Measurements from ENCODE around the gene AMBRA1.
A peak's percentile ranks its signal among the peaks of the same experiment; 100 is the strongest.

AMBRA1 gene

DNA sequence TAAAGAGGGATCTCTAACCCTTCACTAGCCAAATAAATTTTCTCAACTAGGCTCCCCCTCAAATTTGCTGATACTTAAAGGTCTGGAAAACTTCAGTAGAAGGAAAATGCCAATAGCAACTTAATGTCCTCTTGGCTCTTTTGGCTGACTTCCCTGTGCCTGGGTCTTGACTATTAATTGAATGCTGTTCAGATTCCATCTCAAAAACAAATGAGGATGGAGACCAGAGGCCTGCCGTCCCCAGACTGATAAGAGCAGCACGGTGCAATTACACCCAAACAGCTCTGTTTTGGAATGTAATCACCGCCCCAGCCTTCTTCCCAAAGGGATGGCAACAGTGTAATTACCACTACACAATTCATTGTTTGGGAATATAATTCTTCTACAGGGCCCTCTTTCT lies 112.9 kb downstream of the AMBRA1 start:
- no peak for DNase-seq (ENCODE audit: low spot score in 2 of 2)
- Mint-ChIP-seq H3K4me3 (no peak overlapping the region), H3K27ac (no peak overlapping the region), H3K27me3 (no peaks in the 10 kb centered on the region), H3K9me3 (no peaks in the 10 kb centered on the region), H3K36me3 (peaks cover 15% of the 10 kb centered on the region), H3K4me1 (peaks cover 12% of the 10 kb centered on the region)
- no peak for ATAC-seq (ENCODE audit: low read depth)

DNA sequence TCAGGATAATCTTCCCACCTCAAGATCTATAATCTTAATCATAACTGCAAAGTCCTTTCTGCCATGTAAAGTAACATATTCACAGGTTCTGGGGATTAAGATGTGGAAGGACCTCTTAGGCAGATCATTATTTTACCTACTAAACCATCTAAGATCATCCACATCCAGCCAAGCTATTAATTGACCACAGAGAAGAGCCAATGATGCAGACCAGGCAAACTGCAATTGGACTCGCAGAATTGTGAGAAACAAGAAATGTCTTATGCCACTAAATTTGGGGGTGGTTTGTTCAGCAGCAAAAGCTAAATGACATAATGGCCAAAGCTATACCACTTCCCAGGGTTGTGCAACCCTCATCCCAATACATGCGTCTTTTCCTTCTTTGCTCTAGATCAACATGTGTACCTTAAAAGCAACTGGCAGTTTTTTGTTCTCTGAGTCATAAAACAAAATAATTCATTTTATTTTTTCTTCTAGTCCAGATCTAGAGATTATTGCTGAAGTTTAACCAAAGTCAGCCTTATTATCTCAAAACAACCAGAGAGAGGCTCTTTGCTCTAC lies 113.6 kb downstream of the AMBRA1 start:
- no peak for DNase-seq (ENCODE audit: low spot score in 2 of 2)
- no peak for ATAC-seq (ENCODE audit: low read depth)
- Mint-ChIP-seq H3K4me3 (no peak overlapping the region), H3K9me3 (no peaks in the 10 kb centered on the region), H3K4me1 (peaks cover 10% of the 10 kb centered on the region), H3K27me3 (no peaks in the 10 kb centered on the region), H3K27ac (no peak overlapping the region), H3K36me3 (peaks cover 13% of the 10 kb centered on the region)

DNA sequence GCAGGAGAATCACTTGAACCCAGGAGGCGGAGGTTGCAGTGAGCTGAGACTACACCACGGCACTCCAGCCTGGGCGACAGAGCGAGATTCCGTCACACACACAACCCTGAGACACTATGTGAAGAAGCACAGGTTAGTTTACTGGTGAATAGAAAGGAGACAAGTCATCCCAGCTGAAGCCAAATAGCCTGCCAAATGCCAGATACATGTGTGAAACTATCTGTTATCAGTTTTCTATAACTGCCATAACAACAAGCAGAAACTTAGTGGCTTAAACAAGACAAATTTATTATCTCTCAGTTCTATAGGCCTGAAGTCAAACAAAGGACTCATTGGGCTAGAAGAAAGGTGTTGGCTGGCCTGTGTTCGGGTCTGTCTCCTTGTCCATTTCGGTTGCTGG lies 114.2 kb downstream of the AMBRA1 start:
- no peaks in the 10 kb centered on the region for H3K27me3 Mint-ChIP-seq
- H3K36me3 Mint-ChIP-seq, result peaks cover 11% of the 10 kb centered on the region
- peaks cover 10% of the 10 kb centered on the region for H3K4me1 Mint-ChIP-seq
- H3K9me3 Mint-ChIP-seq, result no peaks in the 10 kb centered on the region
- no peak for ATAC-seq (ENCODE audit: low read depth)
- DNase-seq (ENCODE audit: low spot score in 2 of 2), result no peak
- no peak overlapping the region for H3K27ac Mint-ChIP-seq
- no peak overlapping the region for H3K4me3 Mint-ChIP-seq

DNA sequence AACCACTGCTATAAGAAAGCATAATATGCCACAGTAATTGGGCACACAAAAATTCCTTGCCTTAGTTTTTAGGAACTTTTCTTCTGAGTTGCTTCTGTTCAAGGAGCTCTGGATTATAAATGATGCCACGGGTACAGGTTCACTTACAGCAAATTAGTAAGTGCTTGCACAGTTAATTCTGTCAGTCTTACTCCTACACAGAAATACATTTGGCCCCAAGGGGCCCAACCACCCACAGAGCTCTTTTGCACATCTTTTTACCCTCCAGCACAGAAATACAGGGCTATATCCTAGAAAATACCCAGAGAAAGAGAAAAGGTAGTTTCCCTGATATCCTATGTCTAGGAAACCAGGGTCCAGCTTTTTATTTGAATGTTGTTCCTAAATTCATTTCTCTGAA lies 115.6 kb downstream of the AMBRA1 start:
- H3K9me3 Mint-ChIP-seq, result no peaks in the 10 kb centered on the region
- H3K36me3 Mint-ChIP-seq, result peaks cover 9% of the 10 kb centered on the region
- DNase-seq (ENCODE audit: low spot score in 2 of 2), result no peak
- no peaks in the 10 kb centered on the region for H3K27me3 Mint-ChIP-seq
- H3K4me1 Mint-ChIP-seq, result peaks cover 5% of the 10 kb centered on the region
- H3K4me3 Mint-ChIP-seq, result no peak overlapping the region
- H3K27ac Mint-ChIP-seq, result no peak overlapping the region
- no peak for ATAC-seq (ENCODE audit: low read depth)

DNA sequence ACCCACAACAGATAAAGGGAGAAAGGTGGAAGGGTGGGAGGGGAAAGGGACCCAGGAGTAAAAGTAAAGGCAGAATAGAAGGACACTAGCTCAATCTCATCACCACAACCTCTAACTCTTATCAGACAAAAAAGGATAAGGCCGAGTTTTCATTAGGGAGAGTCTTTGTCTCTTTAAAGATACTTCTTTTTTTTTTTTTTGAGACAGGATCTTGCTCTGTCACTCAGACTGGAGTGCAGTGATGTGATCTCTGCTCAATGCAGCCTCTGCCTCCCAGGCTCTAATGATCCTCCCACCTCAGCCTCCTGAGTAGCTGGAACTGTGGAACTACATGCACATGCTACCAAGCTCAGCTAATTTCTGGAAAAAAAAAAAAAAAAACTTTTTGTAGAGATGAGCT lies 116.7 kb downstream of the AMBRA1 start:
- no peak overlapping the region for H3K27ac Mint-ChIP-seq

DNA sequence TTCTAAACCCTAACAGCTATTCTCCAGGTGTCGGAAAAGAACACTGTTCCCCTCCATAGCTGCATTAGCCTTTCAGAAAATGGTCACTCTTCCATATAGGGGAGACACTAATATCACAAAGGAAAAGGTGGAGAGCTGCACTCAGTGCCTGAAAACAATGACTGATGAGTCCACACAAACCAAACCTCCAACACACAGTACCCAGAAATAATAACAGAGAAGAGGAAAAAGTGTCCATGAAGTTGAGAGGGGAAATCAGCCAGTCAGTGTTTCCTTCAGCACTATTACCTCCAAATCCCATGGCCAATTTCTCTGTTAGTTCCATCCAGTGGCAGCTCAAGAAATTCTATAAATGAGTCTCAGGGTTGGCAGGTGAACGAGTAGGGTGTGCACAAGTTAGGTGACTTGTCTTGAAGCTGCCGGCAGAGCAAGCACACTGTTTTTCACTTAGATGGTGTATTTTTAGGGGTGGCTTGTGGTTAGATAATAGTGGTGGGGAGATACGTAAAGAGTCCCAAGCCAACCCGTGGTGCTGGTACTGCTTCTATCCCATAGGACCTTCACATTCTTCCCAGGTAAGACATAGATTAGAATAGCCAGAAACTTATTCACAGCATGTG lies 117.8 kb downstream of the AMBRA1 start:
- Mint-ChIP-seq H3K36me3 (peaks cover 8% of the 10 kb centered on the region), H3K9me3 (no peaks in the 10 kb centered on the region), H3K27me3 (no peaks in the 10 kb centered on the region), H3K27ac (no peak overlapping the region), H3K4me1 (peaks cover 4% of the 10 kb centered on the region), H3K4me3 (no peak overlapping the region)
- ATAC-seq (ENCODE audit: low read depth) (no peak), DNase-seq (ENCODE audit: low spot score in 2 of 2) (no peak)

More for the DNA sequence above, 116.7 kb downstream of the AMBRA1 start:
- ATAC-seq (ENCODE audit: low read depth) (no peak), DNase-seq (ENCODE audit: low spot score in 2 of 2) (no peak)
- H3K4me1 Mint-ChIP-seq, result peaks cover 4% of the 10 kb centered on the region
- no peaks in the 10 kb centered on the region for H3K9me3 Mint-ChIP-seq
- H3K4me3 Mint-ChIP-seq, result no peak overlapping the region
- H3K27me3 Mint-ChIP-seq, result no peaks in the 10 kb centered on the region
- peaks cover 8% of the 10 kb centered on the region for H3K36me3 Mint-ChIP-seq

DNA sequence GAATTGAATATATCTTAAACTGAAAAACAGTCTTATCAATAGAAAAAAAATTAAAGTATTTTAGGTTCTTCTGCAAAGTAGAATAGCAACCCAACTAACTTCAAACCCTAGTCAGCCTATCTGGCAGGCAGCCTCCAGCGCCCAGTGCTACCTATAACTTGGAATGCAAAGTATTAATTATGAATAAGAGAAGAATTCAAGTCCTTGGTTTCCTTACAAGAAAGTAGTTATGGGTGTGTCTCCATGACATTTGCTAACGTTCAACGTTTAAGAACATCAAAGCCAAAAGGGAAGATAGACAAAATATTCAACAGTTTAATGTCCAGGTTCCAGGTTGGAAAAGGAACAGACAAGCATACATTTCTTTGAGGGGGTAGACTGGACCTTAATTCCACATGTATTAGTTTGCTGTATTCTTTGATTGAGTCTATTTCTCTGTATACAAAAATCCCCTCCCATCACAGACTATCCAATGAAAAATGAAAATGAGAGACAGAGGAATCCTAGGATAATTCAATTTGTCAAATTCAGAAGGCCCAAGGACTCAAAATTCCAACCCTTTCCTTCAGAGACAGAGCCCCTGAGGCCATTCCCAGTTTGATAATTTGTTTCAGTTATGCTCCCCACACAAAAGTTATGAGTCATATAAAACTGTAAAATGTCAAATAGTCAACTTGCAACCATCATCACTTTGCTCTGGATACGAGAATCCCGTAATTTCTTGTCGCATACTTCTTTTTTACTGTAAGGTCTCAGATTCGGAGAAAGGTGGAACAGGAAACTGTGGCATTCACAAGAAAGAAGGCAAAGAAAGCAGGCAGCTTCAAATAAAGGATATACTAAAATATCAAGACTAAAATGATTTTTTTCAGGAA lies 118.5 kb downstream of the AMBRA1 start:
- ATAC-seq (ENCODE audit: low read depth) (no peak), DNase-seq (ENCODE audit: low spot score in 2 of 2) (no peak)
- H3K4me1 Mint-ChIP-seq, result peaks cover 4% of the 10 kb centered on the region
- no peak overlapping the region for H3K27ac Mint-ChIP-seq
- H3K9me3 Mint-ChIP-seq, result no peaks in the 10 kb centered on the region
- H3K4me3 Mint-ChIP-seq, result no peak overlapping the region
- H3K36me3 Mint-ChIP-seq, result peaks cover 8% of the 10 kb centered on the region
- H3K27me3 Mint-ChIP-seq, result no peaks in the 10 kb centered on the region

DNA sequence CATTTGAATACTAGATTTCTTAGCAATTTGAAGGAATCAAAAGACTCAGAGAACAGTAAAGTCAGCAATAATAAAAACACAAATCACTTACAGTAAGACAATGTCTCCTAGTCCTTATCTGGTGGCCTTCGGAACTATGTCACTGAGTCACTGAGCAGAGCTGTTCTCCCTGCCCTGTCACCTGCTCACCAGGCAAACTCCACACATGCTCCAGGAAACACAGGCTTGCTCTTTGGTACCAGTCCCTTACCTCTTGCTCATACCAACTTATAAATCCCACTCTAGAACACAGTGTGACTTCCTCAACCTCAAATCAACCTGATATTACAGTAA lies 121.2 kb downstream of the AMBRA1 start:
- DNase-seq (ENCODE audit: low spot score in 2 of 2) (no peak), ATAC-seq (ENCODE audit: low read depth) (no peak)
- no peaks in the 10 kb centered on the region for H3K9me3 Mint-ChIP-seq
- no peaks in the 10 kb centered on the region for H3K27me3 Mint-ChIP-seq
- H3K4me3 Mint-ChIP-seq, result no peak overlapping the region
- peaks cover 2% of the 10 kb centered on the region for H3K4me1 Mint-ChIP-seq
- H3K27ac Mint-ChIP-seq, result peak overlapping the region; percentile 11
- H3K36me3 Mint-ChIP-seq, result peaks cover 4% of the 10 kb centered on the region

DNA sequence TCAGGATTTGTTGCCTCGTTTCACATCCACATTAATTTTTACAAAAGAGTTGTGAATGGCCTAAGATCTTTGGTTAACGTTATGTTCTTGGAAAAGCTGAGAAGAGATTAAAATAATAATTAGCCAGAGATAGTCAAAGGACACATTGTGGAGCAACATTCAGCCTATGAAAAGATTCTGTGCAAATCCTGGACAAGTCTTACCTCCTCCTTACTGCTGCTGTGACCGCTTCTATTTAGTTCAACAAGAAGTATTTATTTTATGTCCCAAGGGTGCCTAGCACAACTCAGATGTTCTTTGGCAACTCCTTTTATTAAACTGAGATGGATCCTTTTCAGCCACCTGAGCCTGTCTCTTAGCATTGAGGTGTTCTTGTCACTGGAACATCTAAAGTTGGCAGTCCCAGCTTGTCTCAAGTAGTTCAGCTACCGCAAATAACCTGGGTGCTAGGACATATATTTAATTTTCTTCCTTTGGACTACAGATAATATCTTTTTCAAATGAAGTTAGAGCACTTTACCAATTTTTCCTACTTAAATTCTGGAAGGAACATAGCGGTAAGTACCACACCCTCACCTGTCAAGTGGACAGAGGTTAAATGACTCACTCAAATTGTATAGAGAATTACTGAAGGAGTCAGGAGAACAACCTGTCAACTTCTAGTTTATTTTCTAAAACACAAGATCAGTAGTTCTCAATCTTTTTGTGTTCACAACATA lies 121.7 kb downstream of the AMBRA1 start:
- Mint-ChIP-seq H3K4me1 (peaks cover 2% of the 10 kb centered on the region), H3K27me3 (no peaks in the 10 kb centered on the region), H3K36me3 (peaks cover 6% of the 10 kb centered on the region), H3K9me3 (no peaks in the 10 kb centered on the region), H3K4me3 (no peak overlapping the region), H3K27ac (peak overlapping the region; percentile 11)
- DNase-seq (ENCODE audit: low spot score in 2 of 2) (no peak), ATAC-seq (ENCODE audit: low read depth) (no peak)

DNA sequence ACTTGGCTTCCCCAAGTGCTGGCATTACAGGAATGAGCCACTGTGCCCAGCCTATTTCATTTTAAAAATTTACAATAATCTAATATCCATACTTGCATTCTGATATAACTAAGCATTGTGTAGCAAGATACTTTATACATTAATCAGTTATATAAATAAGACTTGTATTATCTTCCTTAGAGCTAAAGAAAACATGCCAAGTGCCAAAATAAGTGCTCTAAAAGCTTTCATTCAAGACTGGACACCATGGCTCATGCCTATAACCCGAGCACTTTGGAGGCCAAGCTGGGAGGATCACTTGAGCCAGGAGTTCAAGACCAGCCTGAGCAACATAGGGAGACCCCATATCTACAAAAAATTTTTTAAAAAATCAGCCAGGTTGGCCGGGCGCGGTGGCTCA lies 123.9 kb downstream of the AMBRA1 start:
- no peak overlapping the region for H3K27ac Mint-ChIP-seq
- H3K9me3 Mint-ChIP-seq, result no peaks in the 10 kb centered on the region
- no peaks in the 10 kb centered on the region for H3K27me3 Mint-ChIP-seq
- DNase-seq (ENCODE audit: low spot score in 2 of 2) (no peak), ATAC-seq (ENCODE audit: low read depth) (no peak)
- H3K4me3 Mint-ChIP-seq, result no peak overlapping the region
- H3K36me3 Mint-ChIP-seq, result peaks cover 6% of the 10 kb centered on the region
- H3K4me1 Mint-ChIP-seq, result peaks cover 4% of the 10 kb centered on the region

DNA sequence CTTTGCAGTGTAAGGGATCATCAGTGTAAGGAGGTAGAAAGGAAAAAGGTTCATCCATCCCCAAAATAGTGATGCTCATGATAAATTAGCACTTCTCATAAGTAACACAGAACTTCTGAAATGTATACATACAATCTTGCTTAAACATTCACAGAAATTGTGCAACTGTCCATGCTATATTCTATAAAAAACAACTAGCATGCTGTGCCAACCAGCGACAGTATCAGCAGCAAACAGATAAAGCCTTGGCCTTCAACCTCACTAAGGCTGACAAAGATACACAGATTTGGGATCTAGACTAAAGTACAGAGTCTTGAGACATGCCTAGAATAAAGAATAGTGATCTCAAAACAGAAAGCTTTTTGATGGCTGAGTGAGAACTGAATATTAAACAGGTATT lies 128.1 kb downstream of the AMBRA1 start:
- DNase-seq (ENCODE audit: low spot score in 2 of 2) (no peak), ATAC-seq (ENCODE audit: low read depth) (no peak)
- Mint-ChIP-seq H3K27ac (peak overlapping the region; percentile 56), H3K4me1 (peaks cover 4% of the 10 kb centered on the region), H3K4me3 (no peak overlapping the region), H3K27me3 (no peaks in the 10 kb centered on the region), H3K9me3 (no peaks in the 10 kb centered on the region), H3K36me3 (peaks cover 13% of the 10 kb centered on the region)

DNA sequence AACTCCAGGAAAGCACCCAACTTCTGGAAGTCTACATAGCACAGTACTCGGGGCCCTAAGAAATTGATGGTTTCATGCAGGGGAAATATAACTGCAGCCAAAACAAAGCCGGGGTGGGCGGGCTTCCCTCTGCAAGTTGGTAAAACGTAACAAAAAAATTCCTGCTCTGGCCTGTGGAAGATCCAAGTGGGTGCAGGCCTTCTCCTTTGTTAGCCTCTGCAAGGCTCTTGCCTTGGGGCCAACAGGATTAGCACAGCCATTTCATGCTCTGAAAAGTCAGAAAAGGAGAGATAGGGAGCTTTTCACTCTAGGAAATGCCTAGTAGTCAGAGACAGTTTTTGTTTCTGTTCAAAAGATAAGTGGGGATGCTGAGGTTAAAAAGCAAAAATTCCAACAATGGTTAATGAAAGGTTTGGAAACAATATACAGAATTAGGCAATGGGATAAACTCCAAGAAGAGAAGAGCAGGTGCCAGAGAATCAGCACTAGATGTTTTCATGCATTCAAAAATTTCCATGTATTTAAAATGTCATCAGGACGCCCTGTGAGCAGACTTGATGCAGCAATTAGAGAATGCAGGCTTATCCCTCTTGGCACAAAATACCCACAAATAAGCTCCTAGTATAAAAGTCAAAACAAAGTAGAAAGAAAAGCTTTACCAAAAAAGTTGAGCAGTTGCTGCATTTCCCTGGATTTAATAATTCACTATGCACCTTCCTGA lies 130.0 kb downstream of the AMBRA1 start:
- H3K27me3 Mint-ChIP-seq, result no peaks in the 10 kb centered on the region
- peaks cover 4% of the 10 kb centered on the region for H3K4me1 Mint-ChIP-seq
- no peak overlapping the region for H3K4me3 Mint-ChIP-seq
- DNase-seq (ENCODE audit: low spot score in 2 of 2), result no peak
- no peak overlapping the region for H3K27ac Mint-ChIP-seq
- no peak for ATAC-seq (ENCODE audit: low read depth)
- peaks cover 13% of the 10 kb centered on the region for H3K36me3 Mint-ChIP-seq
- no peaks in the 10 kb centered on the region for H3K9me3 Mint-ChIP-seq

DNA sequence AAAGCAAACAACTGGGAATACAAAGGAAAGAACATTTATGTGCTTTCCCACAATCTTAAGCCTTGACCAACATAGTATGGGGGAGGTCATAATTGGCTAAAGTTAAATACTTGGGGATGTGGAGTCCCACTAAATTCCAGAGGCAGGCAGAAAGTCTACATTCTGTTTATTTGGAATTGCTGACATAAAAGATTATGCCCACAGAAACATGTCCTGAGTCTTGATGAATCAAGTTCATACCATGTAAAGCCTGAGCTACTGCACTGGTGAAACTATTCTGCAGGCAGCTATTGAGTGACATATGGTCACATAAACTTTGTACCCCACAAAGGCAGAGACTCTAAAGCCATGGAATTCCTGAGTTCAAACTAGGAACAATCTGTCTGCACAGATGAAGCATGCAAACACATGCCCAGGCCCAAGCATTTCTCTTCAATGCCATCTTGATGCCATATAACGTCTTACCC lies 132.3 kb downstream of the AMBRA1 start:
- Mint-ChIP-seq H3K27ac (no peak overlapping the region), H3K4me3 (no peak overlapping the region), H3K4me1 (peaks cover 4% of the 10 kb centered on the region), H3K36me3 (peaks cover 11% of the 10 kb centered on the region), H3K9me3 (no peaks in the 10 kb centered on the region), H3K27me3 (no peaks in the 10 kb centered on the region)
- DNase-seq (ENCODE audit: low spot score in 2 of 2) (no peak), ATAC-seq (ENCODE audit: low read depth) (no peak)
